ENCODE measurements around the gene NOSTRIN. TPM values are rescaled to one million over a fixed set of nuclear protein-coding genes. Genes with fewer than 3 reads are reported as not detected.

Gene NOSTRIN
- total RNA-seq, 2 donors from 2014 or later = 5.3 to 18.3 TPM

- Histone ChIP-seq H3K27ac (no peak overlapping the region), H3K4me1 (ENCODE audit: control insufficient read depth in 1 of 2, low read depth in 2 of 2) (no peaks in the 10 kb centered on the region), H3K9me3 (no peaks in the 10 kb centered on the region), H3K4me3 (no peak overlapping the region), H3K27me3 (replicated peaks; ENCODE audit: insufficient read depth) (no peaks in the 10 kb centered on the region), H3K36me3 (no peaks in the 10 kb centered on the region)
- ATAC-seq (ENCODE audit: insufficient number of reproducible peaks, low FRiP score, low read depth) = no peak
- no peak for DNase-seq (ENCODE audit: low spot score)
- no peak for TF ChIP-seq CTCF (IDR thresholded peaks at IDR 0.05)
Measured at GRCh38 chr2:168821992-168822391, 19.6 kb downstream of the NOSTRIN start.

GRCh38 chr2:168825126-168825525 lies 22.7 kb downstream of the NOSTRIN start:
- ATAC-seq (ENCODE audit: insufficient number of reproducible peaks, low FRiP score, low read depth) (no peak), DNase-seq (ENCODE audit: low spot score) (no peak)
- Histone ChIP-seq H3K27me3 (replicated peaks; ENCODE audit: insufficient read depth) (no peaks in the 10 kb centered on the region), H3K4me3 (no peak overlapping the region), H3K36me3 (no peaks in the 10 kb centered on the region), H3K9me3 (no peaks in the 10 kb centered on the region), H3K4me1 (ENCODE audit: control insufficient read depth in 1 of 2, low read depth in 2 of 2) (no peaks in the 10 kb centered on the region), H3K27ac (no peak overlapping the region)
- no peak for TF ChIP-seq CTCF (IDR thresholded peaks at IDR 0.05)

- Histone ChIP-seq H3K4me3 (no peak overlapping the region), H3K9me3 (no peaks in the 10 kb centered on the region), H3K27ac (no peak overlapping the region), H3K27me3 (replicated peaks; ENCODE audit: insufficient read depth) (no peaks in the 10 kb centered on the region), H3K4me1 (ENCODE audit: control insufficient read depth in 1 of 2, low read depth in 2 of 2) (no peaks in the 10 kb centered on the region), H3K36me3 (no peaks in the 10 kb centered on the region)
- ATAC-seq (ENCODE audit: insufficient number of reproducible peaks, low FRiP score, low read depth) (no peak), DNase-seq (ENCODE audit: low spot score) (no peak)
- no peak for TF ChIP-seq CTCF (IDR thresholded peaks at IDR 0.05)
Measured at GRCh38 chr2:168830958-168831357, 28.5 kb downstream of the NOSTRIN start.

- DNase-seq (ENCODE audit: low spot score) (no peak), ATAC-seq (ENCODE audit: insufficient number of reproducible peaks, low FRiP score, low read depth) (no peak)
- no peak for TF ChIP-seq CTCF (IDR thresholded peaks at IDR 0.05)
- Histone ChIP-seq H3K27me3 (replicated peaks; ENCODE audit: insufficient read depth) (no peaks in the 10 kb centered on the region), H3K4me1 (ENCODE audit: control insufficient read depth in 1 of 2, low read depth in 2 of 2) (no peaks in the 10 kb centered on the region), H3K9me3 (no peaks in the 10 kb centered on the region), H3K36me3 (no peaks in the 10 kb centered on the region), H3K27ac (no peak overlapping the region), H3K4me3 (no peak overlapping the region)
Measured at GRCh38 chr2:168831662-168832061, 29.2 kb downstream of the NOSTRIN start.

GRCh38 chr2:168835969-168836368 lies 33.5 kb downstream of the NOSTRIN start:
- ATAC-seq (ENCODE audit: insufficient number of reproducible peaks, low FRiP score, low read depth) (no peak), DNase-seq (ENCODE audit: low spot score) (no peak)
- H3K36me3 ChIP-seq = no peaks in the 10 kb centered on the region
- no peak for TF ChIP-seq CTCF (IDR thresholded peaks at IDR 0.05)
- no peaks in the 10 kb centered on the region for H3K4me1 ChIP-seq (ENCODE audit: control insufficient read depth in 1 of 2, low read depth in 2 of 2)
- H3K4me3 ChIP-seq = no peak overlapping the region
- no peaks in the 10 kb centered on the region for H3K27me3 ChIP-seq (replicated peaks; ENCODE audit: insufficient read depth)
- H3K9me3 ChIP-seq = no peaks in the 10 kb centered on the region
- no peak overlapping the region for H3K27ac ChIP-seq

Measured in thoracic aorta (tissue), 2 donors.